DOHH2 (cell line): ENCODE data around the gene UGT1A3.

ENCODE experiments used
- EZH2phosphoT487 ChIP-seq: fragments of 200-600 bp; sonication (generic); IDR thresholded peaks from 2 replicates; pipeline ENCODE4 v1.6.1; 2017; ENCODE audit warnings: borderline replicate concordance, mild to moderate bottlenecking, antibody characterized with exemption, low read length, moderate library complexity, mixed read lengths
- TF ChIP-seq, protein P1 (sequence below): fragments of 200-600 bp; sonication (generic); IDR thresholded peaks from one replicate; pipeline ENCODE4 v1.5.1; 2014; ENCODE audit warnings: antibody characterized with exemption, mild to moderate bottlenecking, low read depth, low read length; ENCODE audit not compliant: poor library complexity, severe bottlenecking

GRCh38 chr2:233692648-233693047 lies 36.2 kb upstream of the UGT1A3 start, which contains the start of gene UGT1A6:
- TF ChIP-seq, protein P1, sequence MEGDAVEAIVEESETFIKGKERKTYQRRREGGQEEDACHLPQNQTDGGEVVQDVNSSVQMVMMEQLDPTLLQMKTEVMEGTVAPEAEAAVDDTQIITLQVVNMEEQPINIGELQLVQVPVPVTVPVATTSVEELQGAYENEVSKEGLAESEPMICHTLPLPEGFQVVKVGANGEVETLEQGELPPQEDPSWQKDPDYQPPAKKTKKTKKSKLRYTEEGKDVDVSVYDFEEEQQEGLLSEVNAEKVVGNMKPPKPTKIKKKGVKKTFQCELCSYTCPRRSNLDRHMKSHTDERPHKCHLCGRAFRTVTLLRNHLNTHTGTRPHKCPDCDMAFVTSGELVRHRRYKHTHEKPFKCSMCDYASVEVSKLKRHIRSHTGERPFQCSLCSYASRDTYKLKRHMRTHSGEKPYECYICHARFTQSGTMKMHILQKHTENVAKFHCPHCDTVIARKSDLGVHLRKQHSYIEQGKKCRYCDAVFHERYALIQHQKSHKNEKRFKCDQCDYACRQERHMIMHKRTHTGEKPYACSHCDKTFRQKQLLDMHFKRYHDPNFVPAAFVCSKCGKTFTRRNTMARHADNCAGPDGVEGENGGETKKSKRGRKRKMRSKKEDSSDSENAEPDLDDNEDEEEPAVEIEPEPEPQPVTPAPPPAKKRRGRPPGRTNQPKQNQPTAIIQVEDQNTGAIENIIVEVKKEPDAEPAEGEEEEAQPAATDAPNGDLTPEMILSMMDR, result no peak
- no peak for TF ChIP-seq EZH2phosphoT487
